ENCODE data around the gene NF2. TPM values are rescaled to one million over a fixed set of nuclear protein-coding genes. Genes with fewer than 3 reads are reported as not detected.

The NF2 gene
- total and polyA plus RNA-seq, 2 experiments from 2014 or later = 62.9 to 111 TPM

- H3K4me2 ChIP-seq (ENCODE audit: unreplicated experiment) = no peak overlapping the region
- peaks cover 39% of the 10 kb centered on the region for H3K36me3 ChIP-seq (ENCODE audit: low read depth)
- no peak overlapping the region for H3K9ac ChIP-seq
- peaks cover 19% of the 10 kb centered on the region for H3K4me1 ChIP-seq (ENCODE audit: insufficient read depth)
- no peak for DNase-seq
- TF ChIP-seq EZH2phosphoT487 (IDR thresholded peaks at IDR 0.05; ENCODE audit: insufficient read depth, low read depth) (no peak), EZH2 (IDR thresholded peaks at IDR 0.05; ENCODE audit: insufficient read depth, poor library complexity, severe bottlenecking) (no peak)
- H3F3A ChIP-seq (ENCODE audit: insufficient read depth) = peaks cover 26% of the 10 kb centered on the region
- in situ Hi-C loops (cut with MboI) = no loop called here
- H2AFZ ChIP-seq = no peak overlapping the region
- 92 to 93% methylated on average over 8 of the region's 8 CpGs for WGBS, 2 experiments (ENCODE audit: low coverage in 1 of 2, low lambda C conversion rate in 2 of 2, missing lambda C conversion rate in 2 of 2)
- H3K27ac ChIP-seq = no peak overlapping the region
- H4K20me1 ChIP-seq (ENCODE audit: insufficient read depth) = no peaks in the 10 kb centered on the region
- H3K4me3 ChIP-seq = no peak overlapping the region
- H3K27me3 ChIP-seq (replicated peaks; ENCODE audit: insufficient read depth) = no peaks in the 10 kb centered on the region
- no peaks in the 10 kb centered on the region for H3K79me2 ChIP-seq (ENCODE audit: insufficient read depth)
- no peaks in the 10 kb centered on the region for H3K9me3 ChIP-seq (ENCODE audit: low read depth)
- H3K9me2 ChIP-seq (ENCODE audit: insufficient read depth) = no peaks in the 10 kb centered on the region
Observed at GRCh38 chr22:29663180-29663821, 59.9 kb downstream of the NF2 start.

- Histone ChIP-seq H3K4me2 (ENCODE audit: unreplicated experiment) (no peak overlapping the region), H2AFZ (no peak overlapping the region), H3K4me3 (no peak overlapping the region), H3K36me3 (ENCODE audit: low read depth) (peaks cover 41% of the 10 kb centered on the region), H3K9ac (no peak overlapping the region), H3K9me2 (ENCODE audit: insufficient read depth) (no peaks in the 10 kb centered on the region), H4K20me1 (ENCODE audit: insufficient read depth) (no peaks in the 10 kb centered on the region), H3F3A (ENCODE audit: insufficient read depth) (peaks cover 10% of the 10 kb centered on the region), H3K27me3 (replicated peaks; ENCODE audit: insufficient read depth) (no peaks in the 10 kb centered on the region), H3K27ac (no peak overlapping the region), H3K79me2 (ENCODE audit: insufficient read depth) (no peaks in the 10 kb centered on the region), H3K4me1 (ENCODE audit: insufficient read depth) (peaks cover 10% of the 10 kb centered on the region), H3K9me3 (ENCODE audit: low read depth) (no peaks in the 10 kb centered on the region)
- in situ Hi-C loops (cut with MboI) = no loop called here
- 94 to 96% methylated on average over 8 of the region's 8 CpGs for WGBS, 2 experiments (ENCODE audit: low coverage in 1 of 2, low lambda C conversion rate in 2 of 2, missing lambda C conversion rate in 2 of 2)
- TF ChIP-seq EZH2 (IDR thresholded peaks at IDR 0.05; ENCODE audit: insufficient read depth, poor library complexity, severe bottlenecking) (no peak), EZH2phosphoT487 (IDR thresholded peaks at IDR 0.05; ENCODE audit: insufficient read depth, low read depth) (no peak)
- no peak for DNase-seq
Observed at GRCh38 chr22:29665486-29665885, 62.1 kb downstream of the NF2 start.

GRCh38 chr22:29668673-29669072, 65.2 kb downstream of the NF2 start:
- Histone ChIP-seq H3K79me2 (ENCODE audit: insufficient read depth) (no peaks in the 10 kb centered on the region), H3K4me1 (ENCODE audit: insufficient read depth) (no peaks in the 10 kb centered on the region), H2AFZ (no peak overlapping the region), H3K9me2 (ENCODE audit: insufficient read depth) (no peaks in the 10 kb centered on the region), H3K4me3 (no peak overlapping the region), H3K36me3 (ENCODE audit: low read depth) (peaks cover 37% of the 10 kb centered on the region), H3K9me3 (ENCODE audit: low read depth) (no peaks in the 10 kb centered on the region), H3K9ac (no peak overlapping the region), H3K4me2 (ENCODE audit: unreplicated experiment) (no peak overlapping the region), H4K20me1 (ENCODE audit: insufficient read depth) (no peaks in the 10 kb centered on the region), H3F3A (ENCODE audit: insufficient read depth) (no peaks in the 10 kb centered on the region), H3K27me3 (replicated peaks; ENCODE audit: insufficient read depth) (no peaks in the 10 kb centered on the region), H3K27ac (no peak overlapping the region)
- no peak for DNase-seq
- WGBS, 2 experiments (ENCODE audit: low coverage in 1 of 2, low lambda C conversion rate in 2 of 2, missing lambda C conversion rate in 2 of 2) = 93 to 99% methylated on average over 4 of the region's 4 CpGs
- in situ Hi-C loops (cut with MboI) = no loop called here
- no peak for TF ChIP-seq EZH2phosphoT487 (IDR thresholded peaks at IDR 0.05; ENCODE audit: insufficient read depth, low read depth)
- TF ChIP-seq EZH2 (IDR thresholded peaks at IDR 0.05; ENCODE audit: insufficient read depth, poor library complexity, severe bottlenecking) = no peak

- Histone ChIP-seq H3K4me3 (no peak overlapping the region), H3K9me2 (ENCODE audit: insufficient read depth) (no peaks in the 10 kb centered on the region), H3K4me2 (ENCODE audit: unreplicated experiment) (no peak overlapping the region), H3K4me1 (ENCODE audit: insufficient read depth) (no peaks in the 10 kb centered on the region), H3K36me3 (ENCODE audit: low read depth) (peaks cover 33% of the 10 kb centered on the region), H3K27ac (no peak overlapping the region), H3F3A (ENCODE audit: insufficient read depth) (no peaks in the 10 kb centered on the region), H3K79me2 (ENCODE audit: insufficient read depth) (no peaks in the 10 kb centered on the region), H2AFZ (no peak overlapping the region), H3K27me3 (replicated peaks; ENCODE audit: insufficient read depth) (no peaks in the 10 kb centered on the region), H3K9ac (no peak overlapping the region), H4K20me1 (ENCODE audit: insufficient read depth) (no peaks in the 10 kb centered on the region), H3K9me3 (ENCODE audit: low read depth) (no peaks in the 10 kb centered on the region)
- 68 to 71% methylated on average over 3 of the region's 3 CpGs for WGBS, 2 experiments (ENCODE audit: low coverage in 1 of 2, low lambda C conversion rate in 2 of 2, missing lambda C conversion rate in 2 of 2)
- in situ Hi-C loops (cut with MboI) = no loop called here
- DNase-seq = no peak
- TF ChIP-seq EZH2 (IDR thresholded peaks at IDR 0.05; ENCODE audit: insufficient read depth, poor library complexity, severe bottlenecking) (no peak), EZH2phosphoT487 (IDR thresholded peaks at IDR 0.05; ENCODE audit: insufficient read depth, low read depth) (no peak)
Observed at GRCh38 chr22:29670626-29671025, 67.2 kb downstream of the NF2 start.
